Activated CD4-positive, alpha-beta T cell treated with anti-CD3 and anti-CD28 coated beads, Interleukin-2, amount 10 ng/mL, durations not matched to agents 7 days and 5 days (primary cell): ENCODE measurements around the gene PTPRN2. TPM values are rescaled to one million over a fixed set of nuclear protein-coding genes. Genes with fewer than 3 reads are reported as not detected.

Experiments
- CTCF ChIA-PET: fragments of 350-600 bp; sonication (Branson Sonifier 250); formaldehyde crosslinking; loops from one replicate; lab custom pipeline; 2021; ENCODE audit warnings: antibody characterized with exemption; lab: Charles Lee
- POLR2A ChIA-PET: fragments of 350-600 bp; sonication (Branson Sonifier 250); formaldehyde crosslinking; loops from one replicate; lab custom pipeline; 2021; ENCODE audit warnings: antibody characterized with exemption; lab: Charles Lee
- DNase-seq: peaks from one replicate; pipeline ENCODE4 v3.0.0-alpha.2; 2020
- H3K27ac Mint-ChIP-seq: one replicate; pipeline ENCODE4 v1.8.0; 2021; ENCODE audit warnings: mild to moderate bottlenecking, moderate library complexity, mixed read lengths
- H3K27me3 Mint-ChIP-seq: one replicate; pipeline ENCODE4 v1.8.0; 2021; ENCODE audit warnings: mixed read lengths
- H3K36me3 Mint-ChIP-seq: one replicate; pipeline ENCODE4 v1.8.0; 2021; ENCODE audit warnings: low read depth, mixed read lengths
- H3K4me1 Mint-ChIP-seq: one replicate; pipeline ENCODE4 v1.8.0; 2021; ENCODE audit warnings: mixed read lengths
- H3K4me3 Mint-ChIP-seq: one replicate; pipeline ENCODE4 v1.8.0; 2021; ENCODE audit warnings: mild to moderate bottlenecking, moderate library complexity, mixed read lengths
- H3K9me3 Mint-ChIP-seq: one replicate; pipeline ENCODE4 v1.8.0; 2021; ENCODE audit warnings: mixed read lengths
- total RNA-seq, 2 experiments: library from RNA; stranded (reverse); gene quantifications; one replicate each; pipeline ENCODE4 v1.2.3, GENCODE V29; 2021

The PTPRN2 gene
- total RNA-seq, 2 experiments from 2014 or later, result 2.6 to 2.7 TPM

GRCh38 chr7:158321936-158322615 is 265.5 kb downstream of the PTPRN2 start:
- no peaks in the 10 kb centered on the region for H3K4me1 Mint-ChIP-seq
- H3K4me3 Mint-ChIP-seq, result no peak overlapping the region
- POLR2A ChIA-PET, result no interaction called here
- no peaks in the 10 kb centered on the region for H3K36me3 Mint-ChIP-seq
- peaks cover 3% of the 10 kb centered on the region for H3K27me3 Mint-ChIP-seq
- H3K9me3 Mint-ChIP-seq, result peaks cover 25% of the 10 kb centered on the region
- no peak overlapping the region for H3K27ac Mint-ChIP-seq
- no peak for DNase-seq
- CTCF ChIA-PET, result no interaction called here

GRCh38 chr7:158321056-158321700 is 266.4 kb downstream of the PTPRN2 start:
- POLR2A ChIA-PET, result interaction anchor here (0.6 kb wide), 1 partner anchor 572 kb away, joined by 5 read pairs; no protein-coding TSS in a partner anchor
- H3K4me3 Mint-ChIP-seq, result no peak overlapping the region
- no peak for DNase-seq
- H3K36me3 Mint-ChIP-seq, result no peaks in the 10 kb centered on the region
- CTCF ChIA-PET, result no interaction called here
- H3K27me3 Mint-ChIP-seq, result peaks cover 3% of the 10 kb centered on the region
- peaks cover 17% of the 10 kb centered on the region for H3K9me3 Mint-ChIP-seq
- H3K27ac Mint-ChIP-seq, result no peak overlapping the region
- no peaks in the 10 kb centered on the region for H3K4me1 Mint-ChIP-seq

- Mint-ChIP-seq H3K27me3 (peaks cover 3% of the 10 kb centered on the region), H3K4me3 (no peak overlapping the region), H3K9me3 (peaks cover 19% of the 10 kb centered on the region), H3K36me3 (no peaks in the 10 kb centered on the region), H3K4me1 (no peaks in the 10 kb centered on the region), H3K27ac (no peak overlapping the region)
- no peak for DNase-seq
- ChIA-PET POLR2A (no interaction called here), CTCF (interaction anchor here (0.6 kb wide), 1 partner anchor 126 kb away, joined by 3 read pairs; no protein-coding TSS in a partner anchor)
Observed at GRCh38 chr7:158320328-158320727, 267.3 kb downstream of the PTPRN2 start.

GRCh38 chr7:158318511-158318913 is 269.1 kb downstream of the PTPRN2 start:
- Mint-ChIP-seq H3K36me3 (no peaks in the 10 kb centered on the region), H3K9me3 (peaks cover 25% of the 10 kb centered on the region), H3K27me3 (peaks cover 3% of the 10 kb centered on the region), H3K27ac (no peak overlapping the region), H3K4me3 (no peak overlapping the region), H3K4me1 (no peaks in the 10 kb centered on the region)
- DNase-seq, result no peak
- ChIA-PET POLR2A (no interaction called here), CTCF (no interaction called here)

- H3K27me3 Mint-ChIP-seq, result peaks cover 3% of the 10 kb centered on the region
- no peaks in the 10 kb centered on the region for H3K36me3 Mint-ChIP-seq
- ChIA-PET POLR2A (no interaction called here), CTCF (no interaction called here)
- no peaks in the 10 kb centered on the region for H3K4me1 Mint-ChIP-seq
- H3K27ac Mint-ChIP-seq, result no peak overlapping the region
- H3K9me3 Mint-ChIP-seq, result peaks cover 29% of the 10 kb centered on the region
- no peak for DNase-seq
- no peak overlapping the region for H3K4me3 Mint-ChIP-seq
Observed at GRCh38 chr7:158317238-158318205, 270.1 kb downstream of the PTPRN2 start.

GRCh38 chr7:158316466-158317031 is 271.1 kb downstream of the PTPRN2 start:
- Mint-ChIP-seq H3K36me3 (no peaks in the 10 kb centered on the region), H3K9me3 (peaks cover 35% of the 10 kb centered on the region), H3K27me3 (peaks cover 3% of the 10 kb centered on the region), H3K27ac (no peak overlapping the region), H3K4me1 (no peaks in the 10 kb centered on the region), H3K4me3 (no peak overlapping the region)
- CTCF ChIA-PET, result no interaction called here
- POLR2A ChIA-PET, result no interaction called here
- no peak for DNase-seq

- ChIA-PET CTCF (no interaction called here), POLR2A (no interaction called here)
- H3K9me3 Mint-ChIP-seq, result peaks cover 38% of the 10 kb centered on the region
- no peaks in the 10 kb centered on the region for H3K36me3 Mint-ChIP-seq
- H3K4me1 Mint-ChIP-seq, result no peaks in the 10 kb centered on the region
- no peak for DNase-seq
- H3K4me3 Mint-ChIP-seq, result no peak overlapping the region
- peaks cover 3% of the 10 kb centered on the region for H3K27me3 Mint-ChIP-seq
- no peak overlapping the region for H3K27ac Mint-ChIP-seq
Observed at GRCh38 chr7:158315881-158316280, 271.7 kb downstream of the PTPRN2 start.

GRCh38 chr7:158315326-158315725 is 272.3 kb downstream of the PTPRN2 start:
- POLR2A ChIA-PET, result no interaction called here

GRCh38 chr7:158314394-158314793 is 273.2 kb downstream of the PTPRN2 start:
- peaks cover 46% of the 10 kb centered on the region for H3K9me3 Mint-ChIP-seq
- ChIA-PET CTCF (no interaction called here), POLR2A (no interaction called here)
- H3K4me3 Mint-ChIP-seq, result no peak overlapping the region
- H3K27me3 Mint-ChIP-seq, result peaks cover 3% of the 10 kb centered on the region
- H3K27ac Mint-ChIP-seq, result no peak overlapping the region
- no peaks in the 10 kb centered on the region for H3K4me1 Mint-ChIP-seq
- H3K36me3 Mint-ChIP-seq, result no peaks in the 10 kb centered on the region
- DNase-seq, result no peak

More at GRCh38 chr7:158315326-158315725, 272.3 kb downstream of the PTPRN2 start:
- CTCF ChIA-PET, result no interaction called here
- H3K9me3 Mint-ChIP-seq, result peaks cover 39% of the 10 kb centered on the region
- no peak overlapping the region for H3K4me3 Mint-ChIP-seq
- peaks cover 3% of the 10 kb centered on the region for H3K27me3 Mint-ChIP-seq
- no peak for DNase-seq
- no peaks in the 10 kb centered on the region for H3K36me3 Mint-ChIP-seq
- no peaks in the 10 kb centered on the region for H3K4me1 Mint-ChIP-seq
- no peak overlapping the region for H3K27ac Mint-ChIP-seq

GRCh38 chr7:158313931-158314330 is 273.7 kb downstream of the PTPRN2 start:
- DNase-seq, result no peak
- Mint-ChIP-seq H3K27ac (no peak overlapping the region), H3K36me3 (no peaks in the 10 kb centered on the region), H3K9me3 (peaks cover 50% of the 10 kb centered on the region), H3K4me1 (no peaks in the 10 kb centered on the region), H3K4me3 (no peak overlapping the region), H3K27me3 (peaks cover 3% of the 10 kb centered on the region)
- POLR2A ChIA-PET, result no interaction called here
- CTCF ChIA-PET, result no interaction called here

GRCh38 chr7:158312789-158313188 is 274.8 kb downstream of the PTPRN2 start:
- H3K36me3 Mint-ChIP-seq, result no peaks in the 10 kb centered on the region
- no peak for DNase-seq
- H3K9me3 Mint-ChIP-seq, result peaks cover 56% of the 10 kb centered on the region
- no peak overlapping the region for H3K27ac Mint-ChIP-seq
- H3K4me3 Mint-ChIP-seq, result no peak overlapping the region
- ChIA-PET CTCF (no interaction called here), POLR2A (no interaction called here)
- no peaks in the 10 kb centered on the region for H3K4me1 Mint-ChIP-seq
- peaks cover 3% of the 10 kb centered on the region for H3K27me3 Mint-ChIP-seq

- H3K4me1 Mint-ChIP-seq, result no peaks in the 10 kb centered on the region
- peaks cover 54% of the 10 kb centered on the region for H3K9me3 Mint-ChIP-seq
- H3K27me3 Mint-ChIP-seq, result no peaks in the 10 kb centered on the region
- ChIA-PET POLR2A (no interaction called here), CTCF (no interaction called here)
- no peaks in the 10 kb centered on the region for H3K36me3 Mint-ChIP-seq
- no peak overlapping the region for H3K4me3 Mint-ChIP-seq
- no peak overlapping the region for H3K27ac Mint-ChIP-seq
- DNase-seq, result no peak
Observed at GRCh38 chr7:158311791-158312190, 275.8 kb downstream of the PTPRN2 start.
